Adrenal gland (tissue), 5 donors: ENCODE results near the gene ADNP2.

Source experiments
- CTCF ChIP-seq, 6 experiments: fragments of 450-650 bp in 4 of 6; fragments of 200-600 bp in 2 of 6; sonication (generic) in 1 of 6; IDR thresholded peaks; 1 replicate in 5 of 6; 2 replicates in 1 of 6; pipeline versions ENCODE4 v1.5.1 to v1.8.0; 2016 to 2021; ENCODE audit warnings: antibody characterized with exemption in 6 of 6, mild to moderate bottlenecking in 2 of 6, moderate library complexity in 1 of 6
- POLR2A ChIP-seq, 2 donors: fragments of 450-650 bp; IDR thresholded peaks; one replicate each; pipeline ENCODE4 v1.6.1; 2017; ENCODE audit warnings: antibody characterized with exemption in 2 of 2, mild to moderate bottlenecking in 2 of 2, moderate library complexity in 1 of 2
- donor health status: DM: no; HTN: no; CAD: no.

- TF ChIP-seq POLR2A (IDR thresholded peaks at IDR 0.05) = no peak
- no peak for TF ChIP-seq CTCF (IDR thresholded peaks at IDR 0.05)
These were observed 31.5 kb downstream of the ADNP2 start for GRCh38 chr18:80140455-80140985.
